Mesenchymal stem cell (in vitro differentiated cells and primary cell): ENCODE results near the gene HKDC1.

ENCODE experiments used
- DNase-seq: peaks from one replicate; pipeline ENCODE4 v3.0.0-alpha.2; 2013
- H2AFZ ChIP-seq: one replicate; pipeline ENCODE4 v1.6.1; 2013; ENCODE audit warnings: low read depth, mild to moderate bottlenecking, control low read depth, inconsistent platforms, low read length, moderate library complexity
- H2AK5ac ChIP-seq: 2 replicates; pipeline ENCODE4 v1.6.1; 2013; ENCODE audit warnings: low read length, moderate library complexity, mild to moderate bottlenecking, inconsistent platforms; ENCODE audit not compliant: severe bottlenecking
- H2BK120ac ChIP-seq: one replicate; pipeline ENCODE4 v1.6.1; 2013; ENCODE audit warnings: low read depth, mild to moderate bottlenecking, inconsistent platforms, low read length, moderate library complexity
- H2BK12ac ChIP-seq, 2 experiments: one replicate each; pipeline ENCODE4 v1.6.1; 2013; ENCODE audit warnings: inconsistent platforms in 2 of 2, low read length in 2 of 2, mild to moderate bottlenecking in 2 of 2, moderate library complexity in 2 of 2, control low read depth in 1 of 2
- H2BK15ac ChIP-seq: one replicate; pipeline ENCODE4 v1.6.1; 2013; ENCODE audit warnings: mild to moderate bottlenecking, low read depth, inconsistent platforms; ENCODE audit not compliant: poor library complexity, severe bottlenecking
- H2BK5ac ChIP-seq: 2 replicates; pipeline ENCODE4 v1.6.1; 2013; ENCODE audit warnings: low read depth, mild to moderate bottlenecking, low read length, control low read depth, inconsistent platforms; ENCODE audit not compliant: poor library complexity, severe bottlenecking
- H3K14ac ChIP-seq, 2 experiments: one replicate each; pipeline ENCODE4 v1.6.1; 2013; ENCODE audit warnings: inconsistent platforms in 2 of 2, low read length in 2 of 2, control low read depth in 1 of 2, mild to moderate bottlenecking in 1 of 2, moderate library complexity in 1 of 2
- H3K18ac ChIP-seq, 2 experiments: one replicate each; pipeline ENCODE4 v1.6.1; 2013; ENCODE audit warnings: inconsistent platforms in 2 of 2, low read length in 2 of 2, control low read depth in 1 of 2, low read depth in 1 of 2, mild to moderate bottlenecking in 1 of 2
- H3K23ac ChIP-seq, 2 experiments: one replicate each; pipeline ENCODE4 v1.6.1; 2013; ENCODE audit warnings: inconsistent platforms in 2 of 2, low read length in 2 of 2, mild to moderate bottlenecking in 2 of 2, moderate library complexity in 2 of 2, control low read depth in 1 of 2
- H3K27ac ChIP-seq: 2 replicates; pipeline ENCODE4 v1.5.1; 2013; ENCODE audit warnings: mild to moderate bottlenecking, moderate library complexity, low read length, control low read depth, inconsistent platforms; ENCODE audit not compliant: poor library complexity, severe bottlenecking
- H3K27me3 ChIP-seq, 2 experiments: 2 replicates each; pipeline versions ENCODE4 v1.6.1 to v1.7.0; 2013; ENCODE audit warnings: low read length in 2 of 2, mild to moderate bottlenecking in 2 of 2, moderate library complexity in 2 of 2, control low read depth in 1 of 2, inconsistent platforms in 1 of 2; ENCODE audit not compliant: control insufficient read depth in 1 of 2, insufficient read depth in 1 of 2
- H3K36me3 ChIP-seq, 2 experiments: 2 replicates each; pipeline versions ENCODE4 v1.6.1 to v1.7.0; 2013; ENCODE audit warnings: low read length in 2 of 2, control low read depth in 1 of 2, inconsistent platforms in 1 of 2, low read depth in 1 of 2, mild to moderate bottlenecking in 1 of 2; ENCODE audit not compliant: insufficient read depth in 2 of 2, control insufficient read depth in 1 of 2
- H3K4ac ChIP-seq, 2 experiments: one replicate each; pipeline ENCODE4 v1.6.1; 2013; ENCODE audit warnings: inconsistent platforms in 2 of 2, low read length in 2 of 2, mild to moderate bottlenecking in 2 of 2, moderate library complexity in 2 of 2, control low read depth in 1 of 2, low read depth in 1 of 2
- H3K4me1 ChIP-seq: 2 replicates; pipeline ENCODE4 v1.6.1; 2013; ENCODE audit warnings: low read depth, low read length, control low read depth; ENCODE audit not compliant: control insufficient read depth, insufficient read depth
- H3K4me2 ChIP-seq: 2 replicates; pipeline ENCODE4 v1.6.1; 2013; ENCODE audit warnings: low read length, mild to moderate bottlenecking, inconsistent platforms; ENCODE audit not compliant: poor library complexity, severe bottlenecking
- H3K4me3 ChIP-seq, 2 experiments: 2 replicates each; pipeline versions ENCODE4 v1.5.1 to v1.7.0; 2013; ENCODE audit warnings: low read length in 2 of 2, mild to moderate bottlenecking in 2 of 2, control low read depth in 1 of 2, low read depth in 1 of 2; ENCODE audit not compliant: insufficient read depth in 1 of 2
- H3K79me1 ChIP-seq: replicated peaks from 2 replicates; pipeline ENCODE4 v1.6.1; 2013; ENCODE audit warnings: mild to moderate bottlenecking, control low read depth, low read length, inconsistent platforms; ENCODE audit not compliant: poor library complexity, severe bottlenecking
- H3K9ac ChIP-seq: 2 replicates; pipeline ENCODE4 v1.7.0; 2013; ENCODE audit warnings: mild to moderate bottlenecking, low read length, moderate library complexity
- H3K9me3 ChIP-seq: 2 replicates; pipeline ENCODE4 v1.7.0; 2013; ENCODE audit warnings: mild to moderate bottlenecking, low read length; ENCODE audit not compliant: control insufficient read depth
- H4K8ac ChIP-seq: one replicate; pipeline ENCODE4 v1.6.1; 2013; ENCODE audit warnings: inconsistent platforms, mild to moderate bottlenecking, low read length, moderate library complexity
- H4K91ac ChIP-seq: one replicate; pipeline ENCODE4 v1.6.1; 2013; ENCODE audit warnings: mild to moderate bottlenecking, low read length, inconsistent platforms
- WGBS: methylation state at CpG from one replicate; pipeline ENCODE4 v1.1.7; 2013; ENCODE audit warnings: mixed read lengths; 5-methylcytosine and 5-hydroxymethylcytosine counted together

HKDC1 gene

GRCh38 chr10:69290993-69291392 lies 70.9 kb downstream of the HKDC1 start:
- Histone ChIP-seq H3K4me1 (peaks cover 1% of the 10 kb centered on the region), H2BK12ac (no peak overlapping the region), H3K14ac (no peak overlapping the region), H4K91ac (no peak overlapping the region), H3K36me3 (no peaks in the 10 kb centered on the region), H3K4me2 (no peak overlapping the region), H3K27ac (no peak overlapping the region), H2BK15ac (no peak overlapping the region), H3K4ac (no peak overlapping the region), H3K9ac (no peak overlapping the region), H4K8ac (no peak overlapping the region), H3K23ac (no peak overlapping the region), H2BK5ac (no peak overlapping the region), H3K9me3 (no peaks in the 10 kb centered on the region), H2AFZ (no peak overlapping the region), H3K27me3 (peaks cover 17 to 32% of the 10 kb centered on the region in 2 experiments), H2BK120ac (no peak overlapping the region), H3K4me3 (no peak overlapping the region), H3K79me1 (no peaks in the 10 kb centered on the region), H2AK5ac (no peak overlapping the region), H3K18ac (no peak overlapping the region)
- DNase-seq = no peak
- WGBS = 79% methylated on average over 4 of the region's 4 CpGs

GRCh38 chr10:69292459-69292858 lies 72.3 kb downstream of the HKDC1 start:
- H3K9ac ChIP-seq = no peak overlapping the region
- no peak overlapping the region for H3K27ac ChIP-seq
- no peak for DNase-seq
- H3K27me3 ChIP-seq = peaks cover 17 to 40% of the 10 kb centered on the region in 2 experiments
- H3K36me3 ChIP-seq = no peaks in the 10 kb centered on the region
- H4K8ac ChIP-seq = no peak overlapping the region
- peaks cover 1% of the 10 kb centered on the region for H3K4me1 ChIP-seq
- no peak overlapping the region for H2BK15ac ChIP-seq
- H3K9me3 ChIP-seq = no peaks in the 10 kb centered on the region
- H2BK120ac ChIP-seq = no peak overlapping the region
- H3K14ac ChIP-seq = no peak overlapping the region
- H3K4me3 ChIP-seq = no peak overlapping the region
- H2BK12ac ChIP-seq = no peak overlapping the region
- H3K23ac ChIP-seq = no peak overlapping the region
- no peak overlapping the region for H2AFZ ChIP-seq
- no peak overlapping the region for H4K91ac ChIP-seq
- H2AK5ac ChIP-seq = no peak overlapping the region
- H3K79me1 ChIP-seq = no peaks in the 10 kb centered on the region
- WGBS = 91% methylated on average over 1 of the region's 3 CpGs
- no peak overlapping the region for H3K4ac ChIP-seq
- H2BK5ac ChIP-seq = no peak overlapping the region
- no peak overlapping the region for H3K18ac ChIP-seq
- no peak overlapping the region for H3K4me2 ChIP-seq

GRCh38 chr10:69295027-69295636 lies 75.0 kb downstream of the HKDC1 start:
- Histone ChIP-seq H2BK12ac (no peak overlapping the region), H3K27me3 (peaks cover 17 to 36% of the 10 kb centered on the region in 2 experiments), H3K9ac (peak overlapping the region; percentile 11), H3K9me3 (no peaks in the 10 kb centered on the region), H2BK5ac (no peak overlapping the region), H2AK5ac (no peak overlapping the region), H3K23ac (no peak overlapping the region), H3K18ac (no peak overlapping the region), H3K36me3 (no peaks in the 10 kb centered on the region), H4K8ac (no peak overlapping the region), H3K27ac (no peak overlapping the region), H4K91ac (no peak overlapping the region), H3K14ac (peak overlapping the region in 1 of 2 experiments; percentile 50), H2AFZ (no peak overlapping the region), H2BK15ac (no peak overlapping the region), H3K4ac (no peak overlapping the region), H2BK120ac (no peak overlapping the region), H3K4me2 (no peak overlapping the region), H3K4me1 (peaks cover 1% of the 10 kb centered on the region), H3K4me3 (no peak overlapping the region), H3K79me1 (no peaks in the 10 kb centered on the region)
- DNase-seq = no peak
- WGBS = 90% methylated on average over 10 of the region's 11 CpGs

GRCh38 chr10:69303632-69304051 lies 83.5 kb downstream of the HKDC1 start:
- no peak overlapping the region for H3K23ac ChIP-seq
- no peak overlapping the region for H3K18ac ChIP-seq
- no peak overlapping the region for H2BK120ac ChIP-seq
- H3K27me3 ChIP-seq = peaks cover 0 to 4% of the 10 kb centered on the region in 2 experiments
- no peak overlapping the region for H4K91ac ChIP-seq
- H2AK5ac ChIP-seq = no peak overlapping the region
- no peak overlapping the region for H3K4me3 ChIP-seq
- WGBS = 90% methylated on average over 3 of the region's 3 CpGs
- no peak overlapping the region for H3K4me2 ChIP-seq
- DNase-seq = no peak
- no peak overlapping the region for H3K9ac ChIP-seq
- H2BK12ac ChIP-seq = no peak overlapping the region
- no peaks in the 10 kb centered on the region for H3K9me3 ChIP-seq
- no peak overlapping the region for H2BK15ac ChIP-seq
- H3K36me3 ChIP-seq = no peaks in the 10 kb centered on the region
- H3K79me1 ChIP-seq = no peaks in the 10 kb centered on the region
- H3K4me1 ChIP-seq = no peaks in the 10 kb centered on the region
- H4K8ac ChIP-seq = no peak overlapping the region
- no peak overlapping the region for H3K14ac ChIP-seq
- H2AFZ ChIP-seq = no peak overlapping the region
- no peak overlapping the region for H3K27ac ChIP-seq
- no peak overlapping the region for H2BK5ac ChIP-seq
- H3K4ac ChIP-seq = no peak overlapping the region
